Dedifferentiated amniotic fluid mesenchymal stem cell (primary cell): ENCODE data around the gene UTP15.

Source experiments
- DNase-seq: peaks from one replicate; pipeline ENCODE4 v3.0.0-alpha.2; 2016; ENCODE audit errors: extremely low spot score

The UTP15 gene

GRCh38 chr5:73565969-73566547, 515 bp downstream of the UTP15 start:
- DNase-seq = no peak

GRCh38 chr5:73582285-73583145, 17.0 kb downstream of the UTP15 start:
- DNase-seq = no peak

DNA sequence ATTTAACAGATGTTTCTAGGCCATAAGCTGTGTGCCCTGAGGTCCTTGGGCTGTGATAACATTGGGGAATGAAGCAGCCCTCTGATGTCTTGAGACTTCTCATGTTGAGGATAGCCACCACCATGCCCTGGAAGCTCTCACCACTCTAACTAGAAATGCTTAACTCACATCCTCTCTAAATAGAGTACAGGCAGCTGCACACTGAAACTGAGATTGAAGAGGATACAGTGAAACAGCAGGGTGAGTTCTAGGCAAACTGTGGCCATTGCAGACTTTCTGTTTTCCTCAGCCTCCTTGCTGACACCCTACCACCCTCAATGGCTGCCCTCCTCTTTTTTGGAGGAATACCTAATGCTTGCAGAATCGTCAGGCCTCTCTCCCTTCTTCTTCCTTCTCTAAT, 22.4 kb downstream of the UTP15 start:
- no peak for DNase-seq

DNA sequence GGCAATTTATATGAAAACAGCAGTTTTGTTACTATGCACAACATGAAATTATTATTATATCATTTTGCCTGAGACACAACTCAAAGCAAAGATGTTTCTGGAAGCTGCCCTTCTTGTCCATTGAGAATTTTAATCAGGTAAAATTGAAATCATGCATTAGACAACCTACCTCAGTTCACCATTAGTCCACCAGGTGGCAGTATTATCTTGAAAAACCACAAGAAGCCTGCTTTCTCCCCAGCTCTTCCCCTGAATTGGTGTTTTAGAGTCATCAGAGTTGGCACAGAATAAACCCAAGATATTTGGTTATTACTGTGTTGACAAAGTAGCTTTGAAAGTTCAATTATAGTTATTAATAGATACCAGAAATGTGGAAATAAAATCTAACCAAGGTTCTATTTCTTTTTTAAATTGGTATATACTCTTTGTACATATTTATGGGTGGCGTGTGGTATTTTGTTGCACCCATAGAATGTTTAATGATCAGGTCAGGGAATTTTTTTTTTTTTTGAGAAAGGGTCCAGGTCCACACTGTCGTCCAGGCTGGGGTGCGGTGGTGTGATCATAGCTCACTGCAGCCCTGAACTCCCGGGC, 25.7 kb downstream of the UTP15 start:
- DNase-seq = peak; percentile 88

- no peak for DNase-seq
These were observed 26.4 kb downstream of the UTP15 start for GRCh38 chr5:73591698-73592501.

- no peak for DNase-seq
These were observed 27.0 kb downstream of the UTP15 start for GRCh38 chr5:73592551-73592950.

DNA sequence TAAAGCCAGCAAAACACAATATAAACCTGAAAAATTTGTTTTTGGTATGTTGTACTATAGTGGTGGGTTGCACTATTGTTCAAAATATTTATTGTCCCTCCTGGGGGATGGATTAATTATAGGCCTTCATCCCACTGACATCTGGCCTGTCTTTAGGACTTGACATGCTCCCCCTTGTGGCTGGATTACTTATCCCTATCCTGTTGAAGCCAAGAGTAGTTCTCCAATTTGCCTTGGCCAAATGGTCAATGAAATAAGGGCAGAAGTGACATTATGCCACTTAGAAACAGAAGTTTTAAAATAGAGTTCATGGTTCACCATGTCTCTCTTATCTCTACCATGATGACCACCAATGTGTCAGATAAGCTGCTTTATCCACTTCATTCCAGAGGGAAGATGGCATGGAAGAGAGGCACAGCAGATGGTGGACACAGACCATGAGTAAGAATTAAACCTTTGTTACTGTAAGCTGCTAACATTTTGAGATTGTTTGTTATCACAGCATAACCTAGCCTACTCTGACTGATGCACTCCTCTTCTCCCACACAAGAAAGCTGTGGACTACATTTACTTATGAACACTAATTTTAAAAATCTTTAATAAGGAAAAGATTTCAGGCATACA, 31.3 kb downstream of the UTP15 start:
- no peak for DNase-seq

DNA sequence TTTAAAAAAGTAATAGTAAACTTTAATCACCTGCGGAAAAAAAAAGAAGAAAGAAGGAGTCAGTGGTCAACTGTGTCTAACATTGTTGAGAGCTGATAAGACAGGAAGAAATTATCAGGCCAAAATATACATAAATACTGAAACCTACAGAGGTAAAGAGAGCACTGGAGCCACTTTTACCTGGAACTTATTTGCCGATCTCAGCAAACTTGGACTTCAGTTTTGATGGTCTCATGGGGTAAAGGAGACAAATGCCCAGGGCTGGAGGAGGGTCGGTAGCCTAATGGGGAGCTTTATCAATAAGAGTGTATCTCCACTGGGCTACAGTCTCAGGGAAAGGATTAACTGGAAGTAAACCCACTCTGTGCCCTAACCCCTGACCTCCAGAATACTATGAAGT, 33.8 kb downstream of the UTP15 start:
- no peak for DNase-seq

DNA sequence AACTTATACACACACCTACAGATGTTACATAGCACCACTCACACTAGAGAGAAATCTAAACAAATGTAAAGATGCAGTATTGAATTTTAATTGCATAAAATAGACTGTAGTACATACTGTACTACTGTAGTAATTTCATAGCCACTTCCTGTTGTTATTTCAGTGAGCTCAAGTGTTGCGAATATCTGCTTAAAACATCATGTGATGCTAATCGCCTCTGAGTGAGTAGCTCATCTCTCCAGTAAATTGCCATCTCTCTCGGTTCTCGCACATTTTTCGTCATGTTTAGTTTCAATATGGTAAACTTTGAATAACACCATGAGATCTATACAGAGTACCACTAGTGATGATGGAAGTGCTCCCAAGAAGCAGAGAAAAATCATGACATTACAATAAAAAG, 38.5 kb downstream of the UTP15 start:
- DNase-seq = no peak

DNA sequence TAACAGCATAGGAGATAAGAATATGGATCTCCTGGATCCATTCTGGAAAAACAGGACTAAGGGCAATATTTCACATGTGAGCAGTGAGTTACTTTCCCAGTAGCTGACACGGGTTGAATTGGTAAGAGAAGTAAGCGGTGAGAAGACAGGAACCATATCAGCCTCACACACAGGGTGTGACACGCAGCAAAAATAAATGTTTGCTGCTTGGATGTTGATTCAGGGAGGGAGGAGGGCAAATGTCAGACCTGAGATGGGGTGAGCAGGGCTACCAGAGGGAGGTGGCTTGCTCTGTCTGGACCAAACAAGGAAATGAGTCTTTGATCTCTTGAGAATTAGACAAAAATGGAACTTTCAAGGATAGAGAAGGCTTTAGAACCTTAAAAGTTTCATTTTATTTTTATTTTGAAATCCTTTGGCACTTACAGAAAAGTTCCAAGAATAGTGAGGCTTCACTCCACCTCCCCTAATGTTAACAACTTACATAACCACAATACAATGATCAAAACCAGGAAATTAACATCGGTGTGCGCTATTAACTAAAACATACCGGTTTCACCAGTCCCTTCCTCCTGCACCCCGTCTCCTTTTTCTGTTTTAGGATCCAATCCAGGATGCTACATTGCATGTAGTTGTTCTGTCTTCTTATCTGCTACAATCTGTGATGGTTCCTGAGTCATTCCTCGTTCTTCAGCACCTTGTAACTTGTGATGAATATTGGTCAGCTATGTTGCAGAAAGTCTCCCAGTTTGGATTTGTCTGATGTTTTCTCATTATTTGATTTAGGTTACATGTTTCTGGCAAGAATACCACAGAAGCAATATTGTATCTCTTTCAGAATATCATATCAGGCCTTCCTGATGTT, 39.9 kb downstream of the UTP15 start:
- DNase-seq = no peak

- no peak for DNase-seq
These were observed 40.7 kb downstream of the UTP15 start for GRCh38 chr5:73606206-73606753.

DNA sequence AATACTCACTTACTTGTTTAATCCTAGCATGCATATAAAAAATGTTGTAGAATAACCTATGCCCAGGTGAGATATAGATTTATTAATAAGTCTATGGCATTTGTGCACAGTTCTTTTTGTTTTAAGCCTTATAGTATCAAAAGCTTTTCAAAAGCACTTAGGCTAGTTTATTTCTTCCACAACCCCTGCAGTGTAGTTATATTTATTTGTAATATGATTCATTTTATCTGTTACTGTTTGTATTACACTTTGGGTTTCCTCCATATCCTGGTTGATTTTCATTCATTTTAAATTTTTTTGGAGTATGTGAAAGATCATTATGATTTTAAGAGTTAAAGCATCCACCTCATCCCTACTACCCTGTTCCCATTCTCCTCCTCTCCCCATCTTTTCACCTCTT, 41.7 kb downstream of the UTP15 start:
- no peak for DNase-seq

DNA sequence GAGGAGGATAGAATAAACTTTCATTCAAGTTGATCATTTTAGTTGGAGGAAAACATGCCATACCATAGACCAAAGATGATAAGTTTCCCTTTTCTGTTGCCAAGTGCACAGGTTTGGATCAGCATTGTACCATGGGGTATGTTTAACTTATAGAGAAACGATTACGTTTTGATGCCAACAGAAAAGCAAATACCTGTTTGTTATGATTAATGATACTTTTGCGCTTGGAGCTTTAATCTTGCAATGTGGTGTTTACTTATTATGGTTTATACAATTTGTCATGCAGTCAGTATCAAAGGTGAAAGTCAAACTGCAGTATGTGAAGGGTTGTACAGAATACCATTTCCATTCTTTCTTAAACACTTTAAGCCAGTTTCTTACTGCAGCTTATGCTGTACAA, 47.3 kb downstream of the UTP15 start:
- DNase-seq = no peak

DNA sequence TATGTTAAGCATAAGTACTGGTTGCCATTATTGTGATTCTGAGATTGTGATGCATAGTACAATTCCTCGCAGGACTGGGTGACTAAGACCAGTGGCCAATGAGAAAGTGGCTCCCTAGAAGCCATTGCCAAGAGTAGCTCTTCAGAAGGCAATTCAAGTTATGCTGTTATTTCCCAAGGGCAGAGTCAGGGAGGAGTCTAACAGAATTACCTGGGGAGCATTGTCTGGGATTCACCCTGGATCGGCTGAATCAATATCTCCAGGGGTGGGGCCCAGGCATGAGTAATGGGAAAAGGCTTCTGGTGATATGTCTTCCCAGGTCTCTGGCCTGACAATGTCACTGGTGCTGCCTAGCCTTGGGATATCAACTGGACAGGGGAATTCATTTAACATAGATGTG, 49.5 kb downstream of the UTP15 start:
- DNase-seq = no peak

DNA sequence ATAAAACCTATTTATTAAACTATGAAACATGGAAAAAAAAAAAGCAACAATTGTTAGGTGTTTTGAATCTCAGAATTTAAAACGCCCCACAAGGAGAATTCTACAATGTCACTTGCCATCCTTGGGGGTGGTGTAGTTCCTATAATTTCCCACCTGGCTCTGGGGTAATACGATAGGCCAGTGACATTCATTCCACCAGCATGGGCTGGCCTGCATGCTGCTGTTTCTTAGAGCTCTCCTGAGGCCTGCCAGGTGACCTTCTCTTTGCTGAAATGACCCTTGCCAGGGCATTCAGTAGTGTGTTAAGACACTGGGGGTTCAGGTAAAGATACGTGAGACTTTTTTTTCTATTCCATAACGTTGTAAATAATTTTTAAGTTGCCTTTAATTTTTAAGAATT, 50.4 kb downstream of the UTP15 start:
- DNase-seq = no peak

GRCh38 chr5:73617510-73618279, 52.2 kb downstream of the UTP15 start:
- no peak for DNase-seq

DNA sequence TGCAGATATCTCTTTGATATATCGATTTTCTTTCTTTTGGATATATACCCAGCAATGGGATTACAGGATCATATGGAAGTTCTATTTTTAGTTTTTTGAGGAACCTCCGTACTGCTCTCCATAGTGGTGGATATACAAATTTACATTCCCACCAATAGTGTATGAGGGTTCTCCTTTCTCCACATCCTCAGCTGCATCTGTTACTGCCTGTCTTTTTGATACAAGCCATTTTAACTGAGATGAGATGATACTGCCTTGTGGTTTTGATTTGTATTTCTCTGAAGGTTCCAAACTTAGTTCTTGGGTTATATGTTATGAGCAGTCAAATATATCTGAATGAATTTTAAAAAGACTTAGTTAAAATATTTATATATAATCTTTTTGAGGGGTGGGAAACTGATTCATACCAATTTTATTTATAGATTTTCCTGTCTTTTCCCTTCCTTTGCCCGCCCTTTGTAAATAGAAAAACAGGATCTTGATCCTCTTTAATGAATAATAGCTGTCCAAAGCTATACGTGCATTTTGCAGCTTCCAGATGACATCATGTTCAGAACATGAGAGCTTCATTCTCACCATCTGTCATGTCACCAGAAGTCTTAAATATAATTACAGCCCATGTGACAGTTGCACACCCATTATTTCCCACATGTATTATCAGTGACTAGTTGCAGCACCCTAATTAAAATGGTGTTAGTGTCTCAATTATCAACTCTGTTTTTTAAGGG, 54.2 kb downstream of the UTP15 start:
- DNase-seq = no peak

GRCh38 chr5:73620334-73620687, 54.8 kb downstream of the UTP15 start:
- DNase-seq = no peak

DNA sequence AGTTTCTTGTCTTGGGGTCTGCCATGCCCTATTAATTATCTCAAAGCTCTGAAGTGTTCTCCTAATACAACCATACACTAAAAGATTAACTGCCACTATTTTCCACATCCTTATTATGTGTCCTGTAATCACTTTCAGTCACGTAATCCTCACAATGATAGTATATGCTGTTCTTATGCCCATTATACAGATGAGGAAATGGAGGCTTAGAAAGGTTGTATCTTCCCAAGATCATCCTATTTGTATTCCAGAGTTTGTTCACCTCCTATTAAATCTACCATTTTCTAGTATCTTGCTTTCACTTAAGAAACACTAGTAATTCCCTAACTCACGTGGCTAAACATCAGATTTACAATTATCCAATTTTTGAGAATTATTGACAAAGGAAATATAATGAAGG, 57.5 kb downstream of the UTP15 start:
- DNase-seq = no peak
